ENCODE results near the gene DCLK2. TPM values are rescaled to one million over a fixed set of nuclear protein-coding genes. Genes with fewer than 3 reads are reported as not detected.
"Not testable (repeated sequence)": the region's sequence is repeated elsewhere in the genome, so short reads cannot be mapped to it uniquely, and the experiment has no call there.

The DCLK2 gene
- total RNA-seq, 2 experiments from 2014 or later: not detected

DNA sequence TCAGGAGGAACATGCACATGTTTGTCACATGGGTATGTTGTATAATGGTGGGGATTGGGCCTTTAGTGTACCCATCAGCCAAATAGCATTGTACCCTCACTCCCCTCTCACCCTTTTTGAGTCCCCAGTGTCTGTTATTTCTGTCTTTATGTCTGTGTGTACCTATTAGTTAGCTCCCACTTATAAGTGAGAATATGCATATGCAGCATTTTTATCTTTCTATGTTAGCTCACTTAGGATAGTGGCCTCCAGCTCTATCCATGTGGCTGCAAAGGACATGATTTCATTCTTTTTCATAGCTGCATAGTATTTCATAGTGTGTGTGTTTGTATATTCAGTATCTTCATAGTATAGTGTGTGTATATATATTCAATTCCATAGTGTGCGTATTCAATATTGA is 64.6 kb downstream of the DCLK2 start:
- CTCF ChIA-PET: no interaction called here
- Mint-ChIP-seq H3K4me3 (no peak overlapping the region), H3K27ac (no peak overlapping the region), H3K4me1 (ENCODE audit: low read depth) (no peaks in the 10 kb centered on the region), H3K36me3 (ENCODE audit: low read depth) (no peaks in the 10 kb centered on the region), H3K27me3 (ENCODE audit: low read depth) (no peaks in the 10 kb centered on the region), H3K9me3 (ENCODE audit: insufficient read depth) (no peaks in the 10 kb centered on the region)
- no peak for ATAC-seq
- POLR2A ChIA-PET: no interaction called here
- no peak for DNase-seq

- ChIA-PET CTCF (interaction anchor here (1.1 kb wide), 1 partner anchor 9 kb away, joined by 4 read pairs; no protein-coding TSS in a partner anchor), POLR2A (no interaction called here)
- H3K4me3 Mint-ChIP-seq: no peak overlapping the region
Measured at GRCh38 chr4:150145090-150145945, 67.1 kb downstream of the DCLK2 start.

GRCh38 chr4:150145946-150146340 is 67.7 kb downstream of the DCLK2 start:
- peaks cover 5% of the 10 kb centered on the region for H3K27me3 Mint-ChIP-seq (ENCODE audit: low read depth)
- H3K4me1 Mint-ChIP-seq (ENCODE audit: low read depth): no peaks in the 10 kb centered on the region
- ChIA-PET CTCF (interaction anchor here (1.1 kb wide), 1 partner anchor 10 kb away, joined by 4 read pairs; no protein-coding TSS in a partner anchor), POLR2A (no interaction called here)
- no peaks in the 10 kb centered on the region for H3K36me3 Mint-ChIP-seq (ENCODE audit: low read depth)
- DNase-seq: no peak
- H3K9me3 Mint-ChIP-seq (ENCODE audit: insufficient read depth): no peaks in the 10 kb centered on the region
- ATAC-seq: no peak
- no peak overlapping the region for H3K27ac Mint-ChIP-seq
- no peak overlapping the region for H3K4me3 Mint-ChIP-seq

More at GRCh38 chr4:150145090-150145945, 67.1 kb downstream of the DCLK2 start:
- Mint-ChIP-seq H3K36me3 (ENCODE audit: low read depth) (no peaks in the 10 kb centered on the region), H3K27ac (no peak overlapping the region), H3K27me3 (ENCODE audit: low read depth) (peaks cover 5% of the 10 kb centered on the region), H3K4me1 (ENCODE audit: low read depth) (no peaks in the 10 kb centered on the region), H3K9me3 (ENCODE audit: insufficient read depth) (no peaks in the 10 kb centered on the region)
- DNase-seq: no peak
- ATAC-seq: no peak

DNA sequence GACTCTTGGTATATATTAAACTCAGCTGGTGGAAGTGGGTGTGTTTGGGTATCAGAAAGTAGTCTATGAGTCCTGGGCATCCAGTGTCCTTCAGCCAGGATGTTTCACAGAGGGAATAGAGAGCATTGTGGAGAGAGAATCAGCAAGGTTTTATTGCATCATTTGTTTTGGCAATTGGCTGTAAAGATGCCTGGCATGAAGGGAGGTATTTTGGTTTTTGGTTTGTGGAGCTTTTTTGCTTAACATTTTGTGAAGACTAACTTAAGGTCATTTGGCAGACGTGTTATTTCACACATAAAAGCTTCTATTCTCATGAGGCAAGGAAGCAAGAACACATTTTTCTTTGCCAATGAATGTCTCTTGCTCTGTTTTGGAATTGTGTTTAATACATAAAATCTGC is 71.1 kb downstream of the DCLK2 start:
- POLR2A ChIA-PET: no interaction called here
- Mint-ChIP-seq H3K27me3 (ENCODE audit: low read depth) (peaks cover 5% of the 10 kb centered on the region), H3K4me3 (no peak overlapping the region), H3K36me3 (ENCODE audit: low read depth) (no peaks in the 10 kb centered on the region), H3K27ac (no peak overlapping the region), H3K4me1 (ENCODE audit: low read depth) (no peaks in the 10 kb centered on the region), H3K9me3 (ENCODE audit: insufficient read depth) (no peaks in the 10 kb centered on the region)
- CTCF ChIA-PET: no interaction called here
- no peak for DNase-seq
- no peak for ATAC-seq

DNA sequence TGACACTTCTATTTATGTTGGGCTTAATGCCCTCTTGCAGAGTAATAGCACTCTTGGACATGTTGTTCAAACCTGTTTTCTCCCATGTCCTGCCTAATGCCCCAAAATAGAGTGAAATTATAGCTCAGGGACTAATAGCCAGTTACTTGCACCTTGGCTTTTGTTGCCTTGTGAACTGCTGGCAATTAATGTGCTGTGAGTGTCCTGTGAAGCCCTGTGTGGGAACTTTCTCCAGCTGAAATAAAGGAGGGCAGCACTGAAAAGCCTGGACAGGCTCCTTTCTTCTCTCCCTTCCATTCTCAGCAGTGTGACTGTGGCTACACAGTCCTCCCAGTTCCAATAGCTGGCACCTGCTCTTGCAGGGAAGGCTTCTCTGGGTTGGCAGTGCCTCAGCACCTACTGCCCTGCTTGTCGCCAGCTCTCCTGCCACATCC is 72.4 kb downstream of the DCLK2 start:
- no peaks in the 10 kb centered on the region for H3K9me3 Mint-ChIP-seq (ENCODE audit: insufficient read depth)
- CTCF ChIA-PET: no interaction called here
- ATAC-seq (no peak), DNase-seq (no peak)
- H3K27ac Mint-ChIP-seq: no peak overlapping the region
- no peaks in the 10 kb centered on the region for H3K4me1 Mint-ChIP-seq (ENCODE audit: low read depth)
- H3K36me3 Mint-ChIP-seq (ENCODE audit: low read depth): no peaks in the 10 kb centered on the region
- POLR2A ChIA-PET: no interaction called here
- H3K27me3 Mint-ChIP-seq (ENCODE audit: low read depth): peaks cover 5% of the 10 kb centered on the region
- H3K4me3 Mint-ChIP-seq: no peak overlapping the region

GRCh38 chr4:150152766-150153165 is 74.5 kb downstream of the DCLK2 start:
- CTCF ChIA-PET: no interaction called here
- POLR2A ChIA-PET: no interaction called here
- Mint-ChIP-seq H3K27me3 (ENCODE audit: low read depth) (peaks cover 5% of the 10 kb centered on the region), H3K27ac (no peak overlapping the region), H3K4me3 (no peak overlapping the region), H3K36me3 (ENCODE audit: low read depth) (no peaks in the 10 kb centered on the region), H3K4me1 (ENCODE audit: low read depth) (no peaks in the 10 kb centered on the region), H3K9me3 (ENCODE audit: insufficient read depth) (no peaks in the 10 kb centered on the region)
- no peak for ATAC-seq
- no peak for DNase-seq

- H3K36me3 Mint-ChIP-seq (ENCODE audit: low read depth): no peaks in the 10 kb centered on the region
- H3K27ac Mint-ChIP-seq: no peak overlapping the region
- POLR2A ChIA-PET: no interaction called here
Measured at GRCh38 chr4:150155391-150155790, 77.1 kb downstream of the DCLK2 start.

GRCh38 chr4:150156543-150156942 is 78.3 kb downstream of the DCLK2 start:
- ATAC-seq: no peak

More at GRCh38 chr4:150155391-150155790, 77.1 kb downstream of the DCLK2 start:
- CTCF ChIA-PET: no interaction called here
- Mint-ChIP-seq H3K4me1 (ENCODE audit: low read depth) (no peaks in the 10 kb centered on the region), H3K4me3 (no peak overlapping the region), H3K9me3 (ENCODE audit: insufficient read depth) (no peaks in the 10 kb centered on the region), H3K27me3 (ENCODE audit: low read depth) (no peaks in the 10 kb centered on the region)
- no peak for ATAC-seq
- DNase-seq: no peak

GRCh38 chr4:150158041-150158440 is 79.8 kb downstream of the DCLK2 start:
- ATAC-seq (no peak), DNase-seq (no peak)
- Mint-ChIP-seq H3K27ac (no peak overlapping the region), H3K4me3 (no peak overlapping the region), H3K36me3 (ENCODE audit: low read depth) (no peaks in the 10 kb centered on the region), H3K4me1 (ENCODE audit: low read depth) (no peaks in the 10 kb centered on the region), H3K9me3 (ENCODE audit: insufficient read depth) (no peaks in the 10 kb centered on the region), H3K27me3 (ENCODE audit: low read depth) (no peaks in the 10 kb centered on the region)
- CTCF ChIA-PET: no interaction called here
- POLR2A ChIA-PET: no interaction called here

More at GRCh38 chr4:150156543-150156942, 78.3 kb downstream of the DCLK2 start:
- no peak overlapping the region for H3K4me3 Mint-ChIP-seq
- H3K27ac Mint-ChIP-seq: no peak overlapping the region
- no peak for DNase-seq
- no peaks in the 10 kb centered on the region for H3K9me3 Mint-ChIP-seq (ENCODE audit: insufficient read depth)
- ChIA-PET POLR2A (no interaction called here), CTCF (no interaction called here)
- no peaks in the 10 kb centered on the region for H3K4me1 Mint-ChIP-seq (ENCODE audit: low read depth)
- no peaks in the 10 kb centered on the region for H3K27me3 Mint-ChIP-seq (ENCODE audit: low read depth)
- no peaks in the 10 kb centered on the region for H3K36me3 Mint-ChIP-seq (ENCODE audit: low read depth)

- Mint-ChIP-seq H3K4me1 (ENCODE audit: low read depth) (no peaks in the 10 kb centered on the region), H3K27ac (no peak overlapping the region), H3K4me3 (no peak overlapping the region), H3K9me3 (ENCODE audit: insufficient read depth) (no peaks in the 10 kb centered on the region), H3K36me3 (ENCODE audit: low read depth) (no peaks in the 10 kb centered on the region), H3K27me3 (ENCODE audit: low read depth) (no peaks in the 10 kb centered on the region)
- POLR2A ChIA-PET: no interaction called here
- ATAC-seq (no peak), DNase-seq (no peak)
- CTCF ChIA-PET: no interaction called here
Measured at GRCh38 chr4:150160473-150160872, 82.2 kb downstream of the DCLK2 start.

GRCh38 chr4:150161109-150161508 is 82.9 kb downstream of the DCLK2 start:
- H3K27me3 Mint-ChIP-seq (ENCODE audit: low read depth): no peaks in the 10 kb centered on the region
- no peak overlapping the region for H3K4me3 Mint-ChIP-seq
- H3K4me1 Mint-ChIP-seq (ENCODE audit: low read depth): no peaks in the 10 kb centered on the region
- ChIA-PET POLR2A (no interaction called here), CTCF (no interaction called here)
- no peaks in the 10 kb centered on the region for H3K9me3 Mint-ChIP-seq (ENCODE audit: insufficient read depth)
- ATAC-seq: no peak
- no peak overlapping the region for H3K27ac Mint-ChIP-seq
- no peak for DNase-seq
- no peaks in the 10 kb centered on the region for H3K36me3 Mint-ChIP-seq (ENCODE audit: low read depth)

DNA sequence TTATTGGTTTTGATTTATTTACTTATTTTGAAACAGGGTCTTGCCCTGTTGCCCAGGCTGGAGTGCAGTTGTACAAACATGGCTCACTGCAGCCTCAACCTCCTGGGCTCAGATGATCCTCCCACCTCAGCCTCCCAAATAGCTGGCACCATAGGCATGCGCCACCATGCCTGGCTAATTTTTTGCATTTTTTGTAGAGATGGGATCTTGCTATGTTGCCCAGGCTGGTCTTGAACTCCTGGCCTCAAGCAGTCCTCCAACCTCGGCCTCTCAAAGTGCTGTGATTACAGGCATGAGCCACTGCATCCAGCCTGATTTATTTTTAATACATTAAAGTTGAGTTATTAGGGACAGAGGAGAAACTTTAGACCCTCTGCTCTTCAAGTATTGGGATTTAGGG is 83.8 kb downstream of the DCLK2 start:
- H3K4me3 Mint-ChIP-seq; H3K36me3 Mint-ChIP-seq (ENCODE audit: low read depth); POLR2A ChIA-PET; CTCF ChIA-PET; ATAC-seq; H3K27me3 Mint-ChIP-seq (ENCODE audit: low read depth); H3K4me1 Mint-ChIP-seq (ENCODE audit: low read depth); DNase-seq; H3K27ac Mint-ChIP-seq; H3K9me3 Mint-ChIP-seq (ENCODE audit: insufficient read depth): not testable (repeated sequence)

DNA sequence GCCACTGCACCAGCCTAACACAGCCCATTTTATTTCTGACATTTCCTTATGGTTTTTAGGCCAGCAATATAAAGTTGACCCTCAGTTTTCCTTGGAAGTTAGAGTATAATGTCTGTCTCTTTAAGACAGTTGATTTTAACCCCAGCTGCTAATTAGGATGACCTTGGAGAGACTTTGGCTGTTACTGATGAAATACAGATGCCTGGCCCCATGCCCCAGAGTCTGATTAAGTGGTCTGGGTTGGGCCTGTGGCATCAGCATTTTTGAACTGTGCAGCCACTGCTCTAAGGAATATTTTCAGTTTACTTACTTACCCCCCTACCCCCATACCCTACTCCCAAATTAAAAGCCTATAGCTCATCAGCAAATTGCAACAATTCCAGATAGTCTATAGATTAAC is 85.8 kb downstream of the DCLK2 start:
- Mint-ChIP-seq H3K27me3 (ENCODE audit: low read depth) (no peaks in the 10 kb centered on the region), H3K36me3 (ENCODE audit: low read depth) (no peaks in the 10 kb centered on the region), H3K4me3 (no peak overlapping the region), H3K4me1 (ENCODE audit: low read depth) (no peaks in the 10 kb centered on the region), H3K27ac (no peak overlapping the region), H3K9me3 (ENCODE audit: insufficient read depth) (no peaks in the 10 kb centered on the region)
- ChIA-PET CTCF (no interaction called here), POLR2A (no interaction called here)
- no peak for ATAC-seq
- DNase-seq: no peak
